Ureter (tissue), 1 donor: ENCODE data around the gene CD4. TPM values are rescaled to one million over a fixed set of nuclear protein-coding genes. Genes with fewer than 3 reads are reported as not detected.

ENCODE experiments used
- DNase-seq: peaks from one replicate; pipeline ENCODE4 v3.0.0-alpha.2; 2020; ENCODE audit warnings: low spot score
- total RNA-seq: library from RNA; stranded (reverse); gene quantifications from one replicate; pipeline ENCODE4 v1.2.4, GENCODE V29; 2023
- donor health status: DM: yes; HTN: yes; CAD: no.

The CD4 gene
- total RNA-seq, 1 donor from 2014 or later: 18.0 TPM

DNA sequence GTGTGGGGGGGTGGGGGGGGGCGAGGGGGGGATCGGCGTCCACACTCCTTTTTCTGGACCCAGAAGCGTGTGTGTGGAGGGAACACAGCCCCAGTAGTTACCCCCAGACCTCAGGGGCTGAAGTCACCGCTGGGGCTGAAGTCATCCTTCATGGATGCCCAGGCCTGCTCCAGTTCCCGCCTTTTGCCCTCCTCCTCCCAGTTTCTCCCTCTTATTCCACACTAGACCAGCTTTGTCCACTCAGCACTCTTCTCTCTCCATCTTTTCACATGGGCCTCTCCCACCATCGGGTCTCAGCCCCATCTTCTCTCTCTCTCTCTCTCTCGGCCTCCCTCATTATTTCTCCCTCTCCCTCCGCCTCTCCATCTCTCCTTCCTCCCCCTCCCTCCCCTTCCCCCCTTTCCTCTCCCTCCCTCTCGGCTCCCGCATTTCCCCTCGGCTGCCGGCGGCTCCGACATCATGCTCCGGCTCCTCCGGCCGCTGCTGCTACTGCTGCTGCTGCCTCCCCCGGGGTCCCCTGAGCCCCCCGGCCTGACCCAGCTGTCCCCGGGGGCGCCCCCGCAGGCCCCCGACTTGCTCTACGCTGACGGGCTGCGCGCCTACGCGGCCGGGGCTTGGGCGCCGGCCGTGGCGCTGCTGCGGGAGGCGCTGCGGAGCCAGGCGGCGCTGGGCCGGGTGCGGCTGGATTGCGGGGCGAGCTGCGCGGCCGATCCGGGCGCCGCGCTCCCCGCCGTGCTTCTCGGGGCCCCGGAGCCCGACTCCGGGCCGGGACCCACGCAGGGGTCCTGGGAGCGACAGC lies 38.9 kb downstream of the CD4 start, which contains the start of gene P3H3:
Gene P3H3 (plus strand): TSS at position 426 of the 799 bp plus-strand sequence. CDS start 34 bp downstream, at position 460.
- no peak for DNase-seq

DNA sequence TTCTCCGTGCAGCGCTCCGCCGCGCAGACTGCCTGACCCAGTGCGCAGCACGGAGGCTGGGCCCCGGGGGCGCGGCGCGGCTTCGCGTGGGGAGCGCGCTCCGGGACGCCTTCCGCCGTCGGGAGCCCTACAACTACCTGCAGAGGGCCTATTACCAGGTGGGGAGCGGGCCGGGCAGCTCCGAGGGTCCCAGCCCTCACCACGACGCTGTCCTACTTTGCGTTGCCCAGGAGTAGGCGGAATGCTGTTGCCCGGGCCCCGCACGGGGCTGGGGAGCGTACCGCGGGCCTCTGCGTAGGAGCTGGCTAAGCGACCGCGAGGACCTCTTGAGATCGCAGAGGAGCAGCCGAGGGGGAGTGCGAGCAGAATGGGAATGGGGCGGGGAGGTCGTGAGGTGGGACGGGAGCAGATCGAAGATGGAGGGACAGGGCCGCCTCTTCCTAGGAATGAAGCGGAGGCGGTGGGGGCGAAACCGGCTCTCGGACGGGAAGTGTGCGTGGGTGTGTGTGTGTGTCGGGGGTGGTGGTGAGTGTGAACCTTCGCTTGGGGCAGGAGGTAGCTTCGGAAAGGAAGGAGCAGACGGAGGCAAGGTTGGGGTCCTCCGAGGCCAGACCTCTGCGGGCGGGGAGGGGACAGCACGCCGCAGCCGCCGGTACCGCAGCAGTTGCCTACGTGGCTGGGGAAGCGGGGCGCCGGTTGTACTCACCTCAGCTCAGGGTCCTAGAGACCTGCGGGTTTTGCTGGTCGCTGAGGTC lies 39.6 kb downstream of the CD4 start:
- DNase-seq: no peak

DNA sequence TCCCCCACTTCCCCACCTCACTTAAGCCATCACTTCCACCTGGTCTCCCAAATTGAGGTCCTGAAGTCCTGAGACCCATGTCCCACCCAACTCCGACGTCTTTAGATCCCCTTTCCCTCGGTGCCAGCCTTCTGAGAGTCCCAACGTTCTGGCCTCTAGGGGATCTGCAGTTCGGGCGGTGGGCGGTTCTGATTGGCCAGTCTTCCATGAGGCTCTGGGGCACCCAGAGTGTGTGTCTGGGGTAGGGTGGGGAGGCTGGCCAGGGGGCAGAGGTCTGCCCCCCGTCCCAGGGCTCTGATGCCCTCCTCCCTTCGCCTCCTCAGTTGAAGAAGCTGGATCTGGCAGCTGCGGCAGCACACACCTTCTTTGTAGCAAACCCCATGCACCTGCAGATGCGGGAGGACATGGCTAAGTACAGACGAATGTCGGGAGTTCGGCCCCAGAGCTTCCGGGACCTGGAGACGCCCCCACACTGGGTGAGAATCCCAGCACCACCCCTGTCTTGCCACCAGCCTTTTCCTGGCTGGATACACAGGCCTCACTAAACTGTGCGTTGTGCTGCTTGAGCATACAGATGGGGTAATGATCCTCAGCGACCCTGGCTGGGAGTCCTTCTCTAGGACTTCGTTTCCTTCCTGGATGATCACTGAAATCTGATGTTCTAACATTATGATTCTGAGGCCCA lies 40.4 kb downstream of the CD4 start:
- DNase-seq: no peak

DNA sequence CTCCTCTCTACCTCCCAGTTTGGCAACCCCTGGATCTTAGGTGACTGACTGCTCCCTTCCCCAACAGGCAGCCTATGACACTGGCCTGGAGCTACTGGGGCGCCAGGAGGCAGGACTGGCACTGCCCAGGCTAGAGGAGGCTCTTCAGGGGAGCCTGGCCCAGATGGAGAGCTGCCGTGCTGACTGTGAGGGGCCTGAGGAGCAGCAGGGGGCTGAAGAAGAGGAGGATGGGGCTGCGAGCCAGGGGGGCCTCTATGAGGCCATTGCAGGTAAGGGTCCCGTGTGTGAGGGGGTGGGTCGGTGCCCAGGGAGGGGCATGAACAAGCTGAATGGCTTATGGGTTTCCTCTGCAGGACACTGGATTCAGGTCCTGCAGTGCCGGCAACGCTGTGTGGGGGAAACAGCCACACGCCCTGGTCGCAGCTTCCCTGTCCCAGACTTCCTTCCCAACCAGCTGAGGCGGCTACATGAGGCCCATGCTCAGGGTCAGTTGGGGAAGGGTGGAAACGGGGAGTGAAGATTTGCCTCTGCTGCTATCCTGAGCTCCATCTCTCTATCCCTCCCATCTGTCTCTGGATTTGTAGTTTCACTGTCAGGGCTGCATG lies 41.1 kb downstream of the CD4 start:
- no peak for DNase-seq

DNA sequence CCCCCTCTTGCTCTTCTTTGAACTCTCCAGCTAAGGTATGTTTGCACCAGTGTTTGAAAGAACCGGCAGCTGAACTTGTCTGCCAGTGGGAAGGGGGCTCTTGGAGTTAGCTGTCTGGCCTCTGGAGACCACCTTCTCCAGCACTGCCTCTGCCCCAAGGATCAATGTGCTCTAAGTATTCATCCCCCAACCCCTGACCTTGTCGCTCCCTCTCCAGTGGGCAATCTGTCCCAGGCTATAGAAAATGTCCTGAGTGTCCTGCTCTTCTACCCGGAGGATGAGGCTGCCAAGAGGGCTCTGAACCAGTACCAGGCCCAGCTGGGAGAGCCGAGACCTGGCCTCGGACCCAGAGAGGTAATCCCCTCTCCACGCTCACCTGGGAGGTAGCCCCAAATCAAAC lies 41.7 kb downstream of the CD4 start:
- DNase-seq: no peak

DNA sequence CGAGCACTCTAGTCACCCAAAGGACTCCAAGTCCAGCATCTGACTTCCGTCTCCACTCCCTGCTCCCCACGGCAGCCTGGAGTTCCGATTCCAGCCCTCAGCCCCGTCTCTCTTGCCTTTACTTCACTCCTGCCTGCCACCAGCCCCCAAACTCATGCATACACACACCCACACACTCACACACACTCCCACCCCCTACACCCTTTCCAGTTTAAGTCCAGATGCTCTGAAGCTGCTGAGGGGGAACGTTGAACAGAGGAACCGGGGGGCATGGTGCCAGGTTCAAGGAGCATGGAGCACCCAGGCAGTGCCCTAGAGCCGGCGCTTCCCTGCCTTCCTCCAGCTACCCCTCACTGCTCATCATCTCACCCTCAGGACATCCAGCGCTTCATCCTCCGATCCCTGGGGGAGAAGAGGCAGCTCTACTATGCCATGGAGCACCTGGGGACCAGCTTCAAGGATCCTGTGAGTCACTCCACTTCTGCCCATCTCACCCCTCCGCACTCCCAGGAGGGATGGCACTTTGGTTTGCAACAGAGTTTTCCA lies 42.2 kb downstream of the CD4 start:
- no peak for DNase-seq

DNA sequence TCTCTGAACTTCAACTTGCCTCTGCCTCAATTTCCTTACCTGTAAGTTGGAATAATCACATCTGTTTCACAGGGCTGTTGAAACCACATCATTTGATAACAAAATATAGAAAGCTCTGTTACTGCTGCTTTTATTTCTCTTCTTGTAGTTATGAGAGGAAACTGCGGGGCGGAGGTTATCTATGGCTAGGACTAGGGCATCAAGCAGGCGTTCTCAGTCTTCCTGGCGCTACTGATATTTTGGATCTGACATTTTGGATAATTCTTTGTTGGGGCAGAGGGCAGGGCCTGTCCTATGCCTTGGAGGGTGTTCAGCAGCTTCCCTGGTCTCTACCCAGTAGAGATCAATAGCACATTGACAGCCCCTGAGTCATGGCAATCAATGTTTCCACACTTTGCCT lies 42.8 kb downstream of the CD4 start:
- DNase-seq: no peak

DNA sequence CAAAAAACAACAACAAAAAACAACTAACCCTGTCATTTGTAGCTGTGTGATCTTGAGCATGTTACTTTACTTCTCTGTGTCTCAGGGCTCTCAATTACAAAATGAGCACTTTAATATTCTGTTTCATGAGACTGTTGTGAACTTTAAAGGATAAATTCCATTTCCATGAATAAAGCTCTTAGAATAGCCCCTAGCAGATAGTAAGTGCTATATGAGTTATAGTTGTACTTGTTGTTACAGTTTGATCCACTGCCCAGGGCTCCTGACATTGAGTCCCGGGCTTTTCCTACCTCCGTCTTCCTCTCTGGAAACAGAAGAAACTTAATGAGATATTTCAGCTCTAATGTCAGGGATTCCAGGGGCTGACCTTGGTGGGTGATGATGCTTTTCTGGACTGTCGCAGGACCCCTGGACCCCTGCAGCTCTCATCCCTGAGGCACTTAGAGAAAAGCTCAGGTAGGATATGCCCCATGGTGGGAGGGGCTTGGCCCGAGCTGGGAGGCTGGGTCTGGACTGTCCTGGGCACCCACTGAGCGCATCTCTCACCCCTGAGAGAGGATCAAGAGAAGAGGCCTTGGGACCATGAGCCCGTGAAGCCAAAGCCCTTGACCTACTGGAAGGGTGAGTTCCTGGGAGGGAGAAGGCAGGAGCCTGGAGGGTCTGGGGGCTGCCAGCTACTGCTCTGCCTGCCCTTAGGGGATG lies 44.0 kb downstream of the CD4 start:
- no peak for DNase-seq

DNA sequence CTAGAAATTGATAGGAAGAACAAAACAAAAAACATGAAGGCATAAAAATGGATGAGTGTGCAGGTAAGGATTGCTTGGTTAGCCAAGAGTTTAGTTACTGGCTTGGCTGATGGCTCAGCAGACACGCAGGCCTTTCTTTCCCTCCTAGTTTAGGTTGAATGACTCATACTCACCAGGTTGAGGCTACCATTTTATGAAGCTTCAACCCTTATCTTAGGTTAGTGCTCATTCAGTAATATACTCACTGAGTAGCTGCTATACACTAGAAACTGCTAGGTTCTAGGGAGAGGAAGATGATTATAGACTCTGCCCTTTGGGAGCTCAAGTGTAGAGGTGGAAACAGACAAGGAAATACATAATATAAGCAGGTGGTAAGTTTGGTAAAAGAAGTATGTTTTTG lies 44.9 kb downstream of the CD4 start:
- DNase-seq: no peak

DNA sequence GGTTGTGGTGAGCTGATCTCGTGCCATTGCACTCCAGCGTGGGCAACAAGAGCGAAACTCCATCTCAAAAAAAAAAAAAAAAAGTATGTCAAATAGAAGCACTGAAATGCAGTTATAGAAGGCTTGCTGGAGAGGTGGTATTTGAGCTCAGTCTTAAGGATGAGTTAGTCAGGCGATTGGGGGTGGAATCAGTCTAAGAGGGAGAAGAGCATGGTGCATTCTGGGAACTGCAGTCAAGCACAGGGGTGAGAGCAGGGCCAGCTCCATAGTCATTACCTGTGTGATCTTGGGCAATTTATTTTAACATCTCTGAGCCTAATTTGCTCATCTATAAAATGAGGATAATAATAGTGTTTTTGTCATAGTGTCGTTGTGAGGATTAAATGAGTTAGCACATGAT lies 45.5 kb downstream of the CD4 start:
- no peak for DNase-seq

DNA sequence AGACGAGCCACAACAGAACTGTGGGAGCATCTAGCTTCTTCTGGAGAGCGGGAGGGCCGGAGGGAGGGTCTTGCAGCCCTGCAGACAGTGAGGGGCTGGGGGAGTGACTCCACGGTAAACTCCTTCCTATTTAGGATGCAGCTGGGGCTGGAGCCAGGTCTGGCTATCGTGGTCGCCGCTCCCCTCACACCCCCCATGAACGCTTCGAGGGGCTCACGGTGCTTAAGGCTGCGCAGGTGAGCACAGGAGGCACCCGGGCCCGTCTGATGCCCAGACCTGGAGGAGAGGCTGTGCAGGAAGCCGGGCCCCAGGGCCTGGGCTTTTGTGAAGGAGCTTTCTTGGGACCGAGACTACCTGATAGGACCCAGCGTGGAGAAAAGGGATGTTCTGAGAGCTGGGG lies 47.5 kb downstream of the CD4 start:
- no peak for DNase-seq

DNA sequence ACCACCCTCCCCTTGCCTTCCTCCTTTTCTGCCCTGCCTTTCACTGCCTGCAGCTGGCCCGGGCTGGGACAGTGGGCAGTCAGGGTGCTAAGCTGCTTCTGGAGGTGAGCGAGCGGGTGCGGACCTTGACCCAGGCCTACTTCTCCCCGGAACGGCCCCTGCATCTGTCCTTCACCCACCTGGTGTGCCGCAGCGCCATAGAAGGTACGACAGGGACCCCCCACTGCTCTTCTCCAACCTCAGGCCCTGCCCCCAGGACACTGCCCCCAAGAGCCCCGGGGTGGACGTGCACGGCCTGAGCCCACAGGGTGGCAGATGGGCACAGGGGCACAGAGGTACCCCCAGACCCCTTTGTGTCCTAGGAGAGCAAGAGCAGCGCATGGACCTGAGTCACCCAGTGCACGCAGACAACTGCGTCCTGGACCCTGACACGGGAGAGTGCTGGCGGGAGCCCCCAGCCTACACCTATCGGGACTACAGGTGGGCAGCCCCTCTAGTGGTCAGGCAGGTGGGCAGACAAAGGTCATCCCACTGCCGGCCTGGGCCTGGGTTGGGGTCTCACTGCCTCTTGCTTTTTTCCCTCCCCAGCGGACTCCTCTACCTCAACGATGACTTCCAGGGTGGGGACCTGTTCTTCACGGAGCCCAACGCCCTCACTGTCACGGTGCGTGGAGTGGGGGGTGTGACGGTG lies 48.2 kb downstream of the CD4 start:
- DNase-seq: no peak

DNA sequence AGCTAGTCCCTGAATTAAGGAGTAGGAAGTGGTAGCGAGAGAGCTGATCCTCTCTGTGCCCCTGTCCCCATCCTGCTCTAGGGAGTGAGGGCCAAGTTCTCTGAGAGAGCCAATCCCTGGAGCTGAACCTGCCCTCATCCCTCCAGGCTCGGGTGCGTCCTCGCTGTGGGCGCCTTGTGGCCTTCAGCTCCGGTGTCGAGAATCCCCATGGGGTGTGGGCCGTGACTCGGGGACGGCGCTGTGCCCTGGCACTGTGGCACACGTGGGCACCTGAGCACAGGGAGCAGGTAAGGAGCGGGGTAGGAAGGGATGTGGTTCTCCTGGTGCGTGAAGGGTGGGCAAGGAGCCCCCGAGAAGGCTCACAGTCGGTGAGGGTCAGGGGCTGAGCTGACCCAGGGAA lies 49.5 kb downstream of the CD4 start:
- no peak for DNase-seq

DNA sequence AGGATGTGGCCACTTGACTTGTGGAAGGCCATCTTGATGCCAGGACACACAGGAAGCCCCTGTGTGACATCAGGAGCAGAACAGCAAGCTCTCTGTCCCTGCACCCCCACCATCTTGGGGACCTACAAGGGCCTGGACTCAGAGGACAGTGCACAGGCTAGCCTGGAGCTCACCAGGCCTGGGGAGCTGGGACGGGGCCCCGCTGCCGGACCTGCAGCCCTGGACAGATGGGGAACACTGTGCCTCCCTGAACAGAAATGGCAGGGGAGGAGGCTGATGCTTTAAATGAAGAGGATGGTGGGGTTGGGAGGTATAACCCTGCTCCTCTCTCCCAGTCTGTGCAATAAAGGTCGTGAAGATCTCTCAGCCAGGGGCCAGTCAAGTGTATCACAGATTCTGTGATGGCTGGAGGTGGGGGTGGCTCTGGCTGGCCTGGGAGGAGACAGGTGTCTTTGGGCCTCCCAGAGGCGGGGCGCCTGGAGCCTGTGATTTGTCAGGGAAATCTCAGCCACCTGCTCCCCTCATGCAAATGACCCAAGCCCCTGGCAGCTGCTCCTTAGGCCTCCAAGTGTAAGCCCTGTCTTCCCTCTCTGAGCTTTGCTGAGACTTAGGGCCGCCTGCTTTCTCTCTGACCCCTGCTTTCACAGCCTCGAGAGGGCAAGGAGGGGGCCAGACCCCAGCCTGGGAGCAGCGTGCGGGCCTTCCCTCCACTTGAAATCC lies 50.3 kb downstream of the CD4 start:
- DNase-seq: no peak

DNA sequence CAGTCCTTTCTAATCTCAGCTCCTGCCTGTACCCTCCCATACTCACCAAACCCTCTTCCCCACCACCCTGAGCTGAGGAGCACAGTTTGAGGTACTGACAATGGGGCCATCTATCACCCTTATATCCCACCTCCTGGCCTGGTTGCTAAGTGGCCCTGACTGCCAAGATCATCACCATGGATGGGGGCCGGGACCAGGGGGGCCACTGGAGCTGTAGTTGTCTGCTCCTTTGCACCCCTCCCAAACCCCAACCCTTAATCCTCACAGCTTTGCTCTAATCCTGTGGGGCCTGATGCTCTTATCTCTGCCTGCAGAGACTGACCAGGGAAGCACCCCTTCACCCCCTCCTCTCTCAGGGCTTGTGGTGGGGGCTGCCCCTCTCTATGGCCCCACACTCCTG lies 51.0 kb downstream of the CD4 start:
- no peak for DNase-seq

DNA sequence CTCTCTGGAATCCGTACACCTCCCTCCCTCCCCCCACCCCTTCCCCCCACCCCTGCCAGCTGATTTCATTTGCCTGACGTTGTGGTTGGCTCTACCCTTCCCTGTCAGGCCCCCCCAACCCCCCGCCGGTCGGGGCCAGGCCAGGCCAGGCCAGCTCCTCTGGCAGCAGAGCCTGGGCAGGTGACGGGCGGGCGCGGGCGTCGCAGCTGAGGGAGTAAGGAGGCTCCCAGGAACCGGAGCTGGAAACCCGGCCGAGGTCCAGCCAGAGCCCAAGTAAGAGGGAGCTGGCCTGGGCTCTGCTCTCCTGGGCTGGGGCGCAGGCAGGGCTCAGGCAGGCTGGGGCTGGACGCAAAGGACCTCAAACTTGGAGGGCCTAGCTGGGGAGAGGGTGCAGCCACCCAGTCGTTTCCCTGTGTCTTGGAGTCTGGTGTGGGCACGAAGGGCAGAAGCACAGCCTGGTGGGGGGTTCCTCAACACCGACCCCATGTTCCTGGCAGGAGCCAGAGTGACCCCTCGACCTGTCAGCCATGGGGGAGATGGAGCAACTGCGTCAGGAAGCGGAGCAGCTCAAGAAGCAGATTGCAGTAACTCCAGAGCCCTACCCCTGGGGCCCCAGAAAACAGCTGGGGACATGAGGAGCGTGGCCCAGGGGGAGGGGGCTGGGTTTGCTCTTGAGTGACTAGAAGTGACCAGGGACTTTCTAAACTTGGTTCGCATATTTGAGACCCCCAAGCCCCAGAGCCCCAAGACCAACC lies 51.6 kb downstream of the CD4 start, which contains the start of gene GNB3:
Gene GNB3 (plus strand): TSS at position 165 of the 755 bp plus-strand sequence. CDS start 363 bp downstream, at position 528.
- DNase-seq: no peak

DNA sequence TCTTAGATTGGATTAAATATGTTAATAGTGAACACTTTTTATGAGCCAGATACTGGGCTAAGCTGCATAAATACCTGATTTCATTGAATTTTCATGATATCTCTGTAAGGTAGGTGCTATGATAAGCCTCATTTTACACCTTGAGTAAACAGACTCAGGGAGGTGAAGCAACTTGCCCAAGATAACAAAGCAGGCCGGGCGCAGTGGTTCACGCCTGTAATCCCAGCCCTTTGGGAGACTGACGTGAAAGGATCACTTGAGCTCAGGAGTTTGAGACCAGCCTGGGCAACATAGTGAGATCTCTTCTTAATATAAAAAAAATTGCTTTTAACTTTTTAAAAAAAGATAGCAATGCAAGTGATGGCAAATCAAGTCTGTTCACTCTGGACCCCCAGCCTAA lies 52.7 kb downstream of the CD4 start:
- no peak for DNase-seq

DNA sequence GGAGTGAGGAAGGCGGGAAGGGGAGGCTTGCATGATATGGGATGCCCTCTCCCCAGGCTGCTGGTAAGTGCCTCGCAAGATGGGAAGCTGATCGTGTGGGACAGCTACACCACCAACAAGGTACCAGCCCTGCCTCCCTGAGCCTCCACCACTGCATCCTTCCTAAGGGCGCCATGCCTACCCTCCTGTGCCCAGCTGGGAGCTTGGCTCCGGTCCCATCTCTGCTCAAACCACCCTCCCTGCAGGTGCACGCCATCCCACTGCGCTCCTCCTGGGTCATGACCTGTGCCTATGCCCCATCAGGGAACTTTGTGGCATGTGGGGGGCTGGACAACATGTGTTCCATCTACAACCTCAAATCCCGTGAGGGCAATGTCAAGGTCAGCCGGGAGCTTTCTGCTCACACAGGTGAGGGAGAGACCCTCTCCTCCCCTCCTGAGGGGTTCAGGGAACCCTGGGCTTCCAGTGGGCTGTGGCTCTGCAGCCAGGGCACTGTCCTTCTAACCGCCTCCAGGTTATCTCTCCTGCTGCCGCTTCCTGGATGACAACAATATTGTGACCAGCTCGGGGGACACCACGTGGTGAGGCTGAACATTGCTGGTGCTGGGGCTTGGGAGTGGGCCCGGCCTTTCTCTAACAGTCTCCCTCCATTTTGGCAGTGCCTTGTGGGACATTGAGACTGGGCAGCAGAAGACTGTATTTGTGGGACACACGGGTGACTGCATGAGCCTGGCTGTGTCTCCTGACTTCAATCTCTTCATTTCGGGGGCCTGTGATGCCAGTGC lies 54.0 kb downstream of the CD4 start:
- DNase-seq: no peak
